Hematopoietic multipotent progenitor cell (in vitro differentiated cells): ENCODE data around the gene VPS37C. TPM values are rescaled to one million over a fixed set of nuclear protein-coding genes. Genes with fewer than 3 reads are reported as not detected.
A peak's percentile ranks its signal among the peaks of the same experiment; 100 is the strongest.
"Not testable (repeated sequence)": the region's sequence is repeated elsewhere in the genome, so short reads cannot be mapped to it uniquely, and the experiment has no call there.

Experiments used
- DNase-seq, 3 donors: peaks; one replicate each; pipeline ENCODE4 v3.0.0-alpha.2; 2011 to 2015; ENCODE audit warnings: low read depth in 2 of 3, low spot score in 2 of 3
- total RNA-seq: library from RNA; depleted of rRNA; stranded (reverse); fragments of >200 nt; gene quantifications from one replicate; pipeline ENCODE4 v1.2.3, GENCODE V29; 2012

VPS37C gene
- total RNA-seq, 1 donor: 6.7 TPM

- no peak for DNase-seq
These were observed 15.2 kb upstream of the VPS37C start for GRCh38 chr11:61176446-61176845.

DNA sequence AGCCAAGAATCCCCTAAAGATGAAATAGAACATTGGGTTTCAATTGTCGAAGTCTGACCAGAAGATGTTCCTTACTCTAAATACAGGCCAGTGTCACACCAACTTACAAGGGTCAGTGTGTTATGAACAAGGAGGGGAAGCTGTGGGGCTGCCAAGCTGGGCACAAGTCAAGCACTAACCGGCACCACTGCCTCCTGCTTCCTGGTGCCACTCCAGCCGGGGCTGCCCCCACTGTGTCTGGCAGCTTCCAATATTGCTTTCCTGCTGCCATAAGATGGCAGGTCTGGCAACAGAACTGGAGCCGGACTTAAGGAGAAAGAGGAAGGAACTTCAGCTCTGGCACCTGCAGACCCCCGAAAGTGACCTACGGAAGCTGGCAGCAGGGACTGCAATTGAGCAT lies 13.7 kb upstream of the VPS37C start:
- DNase-seq: no peak

DNA sequence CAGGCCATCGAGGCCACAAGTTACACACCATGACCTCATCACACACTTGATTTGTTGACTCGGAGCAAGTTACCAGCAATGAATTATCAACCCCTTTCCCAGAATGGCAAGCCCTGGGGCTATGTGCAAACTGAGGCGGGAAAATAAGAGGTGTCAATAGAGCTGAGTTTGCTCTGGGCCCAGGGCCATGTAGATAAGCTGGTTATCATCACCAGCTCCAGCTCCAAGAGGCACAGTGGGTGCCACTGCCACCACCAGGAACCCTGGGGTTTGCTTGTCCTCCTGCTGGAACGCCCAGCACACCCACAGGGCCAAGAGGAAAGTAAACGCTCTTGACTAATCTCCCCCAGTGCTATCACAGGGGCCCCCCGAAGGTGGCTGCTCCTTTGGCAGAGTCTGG lies 13.0 kb upstream of the VPS37C start:
- no peak for DNase-seq

GRCh38 chr11:61173456-61173855 lies 12.2 kb upstream of the VPS37C start:
- DNase-seq: no peak

DNA sequence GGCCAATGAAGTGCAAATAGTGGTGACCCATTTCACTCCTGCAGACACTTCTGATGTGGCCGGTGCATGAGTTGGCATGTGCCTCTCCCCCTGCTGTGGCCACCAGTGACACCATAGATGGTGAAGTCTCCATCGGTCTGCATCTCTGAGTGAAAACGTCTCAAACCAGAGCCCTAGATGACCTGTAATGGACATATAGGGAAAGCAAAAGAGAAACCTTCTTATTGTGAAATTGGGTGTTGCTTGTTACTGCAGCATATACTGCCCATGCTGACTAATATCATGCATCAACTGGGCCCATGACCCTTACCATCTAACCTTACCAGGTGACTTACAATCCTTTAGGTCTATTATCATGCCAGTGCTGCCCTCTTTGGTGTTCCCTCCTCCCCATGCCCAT lies 11.7 kb upstream of the VPS37C start:
- DNase-seq: no peak

DNA sequence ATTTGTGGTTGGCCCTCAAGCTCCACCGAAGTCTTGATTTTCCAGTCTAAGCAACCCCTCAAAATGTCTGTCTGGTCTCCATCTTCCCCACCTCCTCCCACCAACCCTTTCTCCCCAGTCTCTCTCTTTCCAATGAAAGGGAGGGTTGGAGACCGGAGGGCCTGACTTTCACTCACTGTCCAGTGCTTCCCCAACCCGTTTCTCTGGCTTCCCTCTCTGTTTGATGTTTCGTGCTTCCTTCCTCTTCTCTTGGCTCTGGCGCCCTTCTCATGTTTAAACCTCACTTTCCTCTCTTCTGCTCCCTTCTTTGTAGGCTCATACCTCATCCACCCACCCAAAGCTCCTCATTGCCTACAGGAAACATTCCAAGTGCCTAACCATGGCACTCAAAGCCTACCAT lies 11.1 kb upstream of the VPS37C start:
- no peak for DNase-seq

DNA sequence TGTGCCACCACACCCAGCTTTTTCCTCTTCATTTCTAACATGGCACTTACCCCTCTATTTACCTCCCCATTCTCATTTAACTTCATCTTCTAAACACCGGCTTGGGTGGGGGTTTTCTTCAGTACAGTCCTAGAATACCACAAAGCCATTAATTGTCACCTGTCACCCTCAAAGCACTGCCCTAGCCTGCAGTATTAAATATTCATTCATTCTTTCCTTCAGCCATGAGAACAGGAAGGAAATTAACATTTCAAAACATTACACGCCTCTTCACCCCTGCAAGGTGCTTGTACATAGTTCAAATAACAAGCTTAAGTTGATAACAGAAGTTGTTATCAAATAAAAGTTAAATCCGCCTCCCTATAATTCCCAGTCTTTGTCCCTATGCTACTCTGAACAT lies 10.7 kb upstream of the VPS37C start:
- peak in 2 of 3 donors; percentile 17 to 59 for DNase-seq

GRCh38 chr11:61170566-61170965 lies 9.3 kb upstream of the VPS37C start:
- no peak for DNase-seq

DNA sequence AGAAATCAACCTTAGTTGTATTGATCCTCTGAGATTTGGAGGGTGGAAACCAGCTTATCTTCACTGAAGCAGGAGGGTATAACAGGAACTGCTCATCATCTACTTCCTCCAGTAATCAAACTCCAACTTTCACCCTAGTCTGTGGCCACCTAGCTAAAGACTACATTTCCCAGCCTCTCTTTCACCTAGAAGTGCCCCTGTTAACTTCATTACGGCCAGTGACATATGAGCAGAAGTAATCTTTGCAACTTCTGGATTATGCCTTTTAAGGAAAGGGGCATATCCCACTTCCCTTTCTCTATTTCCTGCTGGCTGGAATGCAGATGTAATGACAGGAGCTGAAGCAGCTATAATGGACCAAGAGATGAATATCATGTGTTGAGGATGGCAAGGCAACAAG lies 7.6 kb upstream of the VPS37C start:
- DNase-seq: no peak

DNA sequence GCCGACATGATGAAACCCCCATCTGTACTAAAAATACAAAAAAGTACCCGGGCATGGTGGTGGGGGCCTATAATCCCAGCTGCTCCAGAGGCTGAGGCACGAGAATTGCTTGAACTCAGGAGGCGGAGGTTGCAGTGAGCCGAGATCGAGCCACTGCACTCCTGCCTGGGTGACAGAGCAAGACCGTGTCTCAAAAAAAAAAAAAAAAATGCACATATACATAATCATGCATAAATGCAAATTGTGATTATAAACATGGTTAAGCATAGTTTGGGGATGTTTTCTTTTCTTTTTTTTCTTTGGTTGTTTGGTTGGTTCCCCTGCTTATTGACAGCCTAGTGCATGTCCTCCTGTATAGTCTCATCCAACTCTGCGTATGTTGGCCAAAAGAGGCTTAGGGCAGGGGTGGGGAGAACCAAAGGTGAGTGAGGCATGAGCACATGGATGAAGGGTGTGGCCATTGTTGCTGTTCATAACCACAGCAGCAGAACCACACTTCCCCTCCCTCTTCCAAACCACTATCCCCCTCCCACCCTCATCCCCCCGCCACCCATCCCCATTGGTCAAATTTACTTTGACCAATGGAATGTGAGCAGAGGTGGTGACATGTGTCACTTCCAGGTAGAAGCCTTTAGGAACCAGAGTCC lies 6.9 kb upstream of the VPS37C start:
- DNase-seq: no peak

DNA sequence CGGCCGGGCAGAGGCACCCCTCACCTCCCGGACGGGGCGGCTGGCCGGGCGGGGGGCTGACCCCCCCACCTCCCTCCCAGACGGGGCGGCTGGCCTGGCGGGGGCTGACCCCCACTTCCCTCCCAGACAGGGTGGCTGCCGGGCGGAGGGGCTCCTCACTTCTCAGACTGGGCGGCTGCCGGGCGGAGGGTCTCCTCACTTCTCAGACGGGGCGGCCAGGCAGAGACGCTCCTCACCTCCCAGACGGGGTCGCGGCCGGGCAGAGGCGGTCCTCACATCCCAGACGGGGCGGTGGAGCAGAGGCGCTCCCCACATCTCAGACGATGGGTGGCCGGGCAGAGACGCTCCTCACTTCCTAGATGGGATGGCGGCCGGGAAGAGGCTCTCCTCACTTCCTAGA lies 5.1 kb upstream of the VPS37C start:
- not testable (repeated sequence) for DNase-seq

GRCh38 chr11:61165785-61166184 lies 4.6 kb upstream of the VPS37C start:
- DNase-seq: not testable (repeated sequence)

- DNase-seq: no peak
These were observed 3.6 kb upstream of the VPS37C start for GRCh38 chr11:61164606-61165424.

DNA sequence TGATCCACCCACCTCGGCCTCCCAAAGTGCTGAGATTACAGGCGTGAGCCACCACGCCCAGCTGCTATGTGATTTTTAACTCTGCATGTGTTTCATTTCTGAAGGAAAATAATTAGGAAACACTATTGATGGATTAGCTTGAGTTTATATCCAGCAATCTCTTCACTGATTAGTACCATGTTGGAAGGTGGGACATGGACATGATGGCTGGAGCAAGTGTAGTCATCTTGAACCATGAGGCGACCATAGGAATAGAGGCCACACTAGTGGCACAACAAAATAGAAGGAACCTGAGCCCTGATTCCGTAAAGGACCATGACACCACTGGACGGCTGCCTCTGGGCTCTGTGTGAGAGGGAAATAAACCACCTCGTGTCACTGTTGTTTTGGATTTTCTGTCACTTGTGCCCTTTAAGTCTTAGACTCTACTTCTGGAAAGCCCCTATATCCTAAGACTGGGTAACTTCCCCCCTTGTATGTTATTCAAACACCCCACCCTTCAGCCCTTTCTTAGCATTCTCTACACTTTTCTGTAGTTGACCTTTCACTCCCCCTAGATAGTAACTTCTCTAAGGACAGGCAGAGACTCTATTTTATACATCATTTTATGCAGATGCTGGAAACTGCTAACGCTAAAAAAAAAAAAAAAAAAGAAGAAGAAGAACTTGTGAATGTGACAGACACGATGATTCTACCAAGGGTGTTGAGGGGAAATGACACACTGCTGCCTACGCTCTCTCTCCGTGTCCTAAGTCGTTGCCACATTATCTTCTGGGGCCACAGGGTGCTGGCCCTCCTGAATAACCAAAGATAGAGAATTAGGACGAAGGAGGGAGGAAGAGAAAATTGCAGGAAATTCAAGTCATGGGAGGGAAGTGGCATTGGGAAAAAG lies 2.7 kb upstream of the VPS37C start:
- DNase-seq: peak in 1 of 3 donors; percentile 56

GRCh38 chr11:61163021-61163420 lies 1.8 kb upstream of the VPS37C start:
- DNase-seq: no peak

DNA sequence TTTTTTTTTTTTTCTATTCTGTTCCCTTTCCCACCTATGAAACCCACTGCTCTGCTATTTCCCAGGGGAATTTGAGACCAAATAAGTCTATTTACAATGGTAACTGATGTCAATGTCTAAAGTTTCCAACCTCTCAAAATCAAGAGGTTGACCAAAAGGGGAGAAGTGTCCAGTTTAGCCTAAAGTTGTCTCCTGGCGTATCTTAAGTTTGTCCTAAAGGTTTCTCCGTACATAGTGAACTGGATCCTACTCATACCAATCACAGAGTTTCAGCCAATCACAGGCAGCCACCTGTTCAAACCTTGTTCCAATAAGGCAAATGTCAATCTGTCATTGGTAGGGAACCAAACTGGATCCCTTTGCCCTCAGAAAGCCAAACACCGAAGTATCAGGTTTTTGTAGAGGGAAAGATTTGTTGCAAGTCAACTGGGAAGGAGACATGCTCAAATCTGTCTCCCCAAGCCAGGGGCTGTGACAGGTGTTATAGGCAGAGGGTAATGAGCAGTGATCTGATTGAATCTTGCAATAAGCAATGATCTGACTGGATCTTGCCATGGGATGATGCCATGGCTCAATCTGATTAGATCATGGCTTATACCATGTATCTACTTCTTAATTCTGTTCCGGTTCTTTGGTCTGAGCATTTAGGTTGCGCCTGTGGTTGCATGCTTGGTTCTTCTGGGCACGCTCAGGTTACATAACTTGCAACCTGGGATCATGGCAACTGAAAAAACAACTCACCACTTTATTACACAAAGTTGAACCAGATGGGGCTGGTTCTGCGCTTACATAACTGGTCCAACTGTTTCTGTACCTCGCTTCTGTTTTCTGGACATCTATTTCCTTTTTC lies 1.1 kb upstream of the VPS37C start:
- peak in 1 of 3 donors; percentile 33 for DNase-seq

GRCh38 chr11:61160487-61161189 lies 588 bp downstream of the VPS37C start:
- DNase-seq: no peak

GRCh38 chr11:61158691-61159381 lies 2.4 kb downstream of the VPS37C start:
- no peak for DNase-seq

GRCh38 chr11:61157743-61158142 lies 3.5 kb downstream of the VPS37C start:
- no peak for DNase-seq
